ENCODE measurements around the gene PLD1. TPM values are rescaled to one million over a fixed set of nuclear protein-coding genes. Genes with fewer than 3 reads are reported as not detected.

PLD1 gene
- total and polyA plus RNA-seq, 4 donors, result 4.9 to 31.5 (median 18.6) TPM

GRCh38 chr3:171776411-171776810, 33.9 kb downstream of the PLD1 start:
- WGBS, result 73% methylated on average over 3 of the region's 3 CpGs
- H3K9ac ChIP-seq (ENCODE audit: low read depth in 1 of 2, low read length in 2 of 2), result no peak overlapping the region
- no peak overlapping the region for H3K27ac ChIP-seq (ENCODE audit: low read depth in 1 of 2, low read length in 2 of 2)
- H3K9me3 ChIP-seq (ENCODE audit: control insufficient read depth in 4 of 4, low read length in 3 of 4), result no peaks in the 10 kb centered on the region
- no peaks in the 10 kb centered on the region for H3K27me3 ChIP-seq (ENCODE audit: control insufficient read depth in 4 of 4, insufficient read depth in 4 of 4, low read length in 3 of 4)
- peaks cover 0 to 17% (median 7%) of the 10 kb centered on the region in 4 donors for H3K4me1 ChIP-seq (ENCODE audit: control insufficient read depth in 4 of 4, insufficient read depth in 4 of 4, low read length in 3 of 4)
- no peaks in the 10 kb centered on the region for H3K36me3 ChIP-seq (ENCODE audit: control insufficient read depth in 4 of 4, insufficient read depth in 3 of 4, low read depth in 1 of 4, low read length in 3 of 4)
- TF ChIP-seq TAF1 (conservative IDR thresholded peaks at IDR 0.05), result no peak
- TF ChIP-seq ZBTB33 (IDR thresholded peaks at IDR 0.05), result no peak
- TF ChIP-seq YY1 (IDR thresholded peaks at IDR 0.05), result no peak
- no peak for TF ChIP-seq HNF4G (IDR thresholded peaks at IDR 0.05)
- TF ChIP-seq SP1 (IDR thresholded peaks at IDR 0.05), result no peak
- no peak for TF ChIP-seq FOXA1 (IDR thresholded peaks at IDR 0.05)
- no peak for TF ChIP-seq EGR1 (IDR thresholded peaks at IDR 0.05; ENCODE audit: low read depth in 2 of 2)
- TF ChIP-seq GABPA (IDR thresholded peaks at IDR 0.05 in 1 of 2, conservative IDR thresholded peaks at IDR 0.05 in 1 of 2), result no peak
- DNase-seq (ENCODE audit: low spot score), result no peak
- no peak overlapping the region for H3K4me3 ChIP-seq (ENCODE audit: low read depth in 1 of 3, low read length in 3 of 3)

- Histone ChIP-seq H3K9me3 (ENCODE audit: control insufficient read depth in 4 of 4, low read length in 3 of 4) (no peaks in the 10 kb centered on the region), H3K27ac (ENCODE audit: low read depth in 1 of 2, low read length in 2 of 2) (no peak overlapping the region)
- WGBS, result 90% methylated on average over 8 of the region's 8 CpGs
Measured at GRCh38 chr3:171775943-171776342, 34.3 kb downstream of the PLD1 start.

More at GRCh38 chr3:171775943-171776342, 34.3 kb downstream of the PLD1 start:
- DNase-seq (ENCODE audit: low spot score), result no peak
- Histone ChIP-seq H3K36me3 (ENCODE audit: control insufficient read depth in 4 of 4, insufficient read depth in 3 of 4, low read depth in 1 of 4, low read length in 3 of 4) (no peaks in the 10 kb centered on the region), H3K4me3 (ENCODE audit: low read depth in 1 of 3, low read length in 3 of 3) (no peak overlapping the region), H3K9ac (ENCODE audit: low read depth in 1 of 2, low read length in 2 of 2) (no peak overlapping the region), H3K4me1 (ENCODE audit: control insufficient read depth in 4 of 4, insufficient read depth in 4 of 4, low read length in 3 of 4) (peaks cover 2 to 22% (median 8%) of the 10 kb centered on the region in 4 donors), H3K27me3 (ENCODE audit: control insufficient read depth in 4 of 4, insufficient read depth in 4 of 4, low read length in 3 of 4) (no peaks in the 10 kb centered on the region)
- TF ChIP-seq FOXA2 (IDR thresholded peaks at IDR 0.05) (no peak), HNF4A (conservative IDR thresholded peaks at IDR 0.05) (no peak), TAF1 (conservative IDR thresholded peaks at IDR 0.05) (no peak), HNF4G (IDR thresholded peaks at IDR 0.05) (no peak), SP1 (IDR thresholded peaks at IDR 0.05) (no peak), RAD21 (IDR thresholded peaks at IDR 0.05) (no peak), EGR1 (IDR thresholded peaks at IDR 0.05; ENCODE audit: low read depth in 2 of 2) (no peak), NR2F2 (IDR thresholded peaks at IDR 0.05) (no peak), MAX (IDR thresholded peaks at IDR 0.05) (no peak), FOXA1 (IDR thresholded peaks at IDR 0.05) (no peak), YY1 (IDR thresholded peaks at IDR 0.05) (no peak), GABPA (IDR thresholded peaks at IDR 0.05 in 1 of 2, conservative IDR thresholded peaks at IDR 0.05 in 1 of 2) (no peak), ZBTB33 (IDR thresholded peaks at IDR 0.05) (no peak), JUND (IDR thresholded peaks at IDR 0.05) (no peak)
